CD4-positive, alpha-beta T cell treated with Interleukin-4 for 1 hour (primary cell): ENCODE results near the gene WSB1.
"Not testable (repeated sequence)": the region's sequence is repeated elsewhere in the genome, so short reads cannot be mapped to it uniquely, and the experiment has no call there.

ENCODE experiments used
- DNase-seq, 2 donors: peaks; one replicate each; pipeline ENCODE4 v3.0.0-alpha.2; 2020 to 2022

Gene WSB1

GRCh38 chr17:27293898-27294688 is at the start of gene WSB1:
Gene WSB1, plus strand, starts transcription at chr17:27294114. Its CDS starts 282 bp downstream, at chr17:27294396.
- peak; percentile 93 to 94 for DNase-seq

DNA sequence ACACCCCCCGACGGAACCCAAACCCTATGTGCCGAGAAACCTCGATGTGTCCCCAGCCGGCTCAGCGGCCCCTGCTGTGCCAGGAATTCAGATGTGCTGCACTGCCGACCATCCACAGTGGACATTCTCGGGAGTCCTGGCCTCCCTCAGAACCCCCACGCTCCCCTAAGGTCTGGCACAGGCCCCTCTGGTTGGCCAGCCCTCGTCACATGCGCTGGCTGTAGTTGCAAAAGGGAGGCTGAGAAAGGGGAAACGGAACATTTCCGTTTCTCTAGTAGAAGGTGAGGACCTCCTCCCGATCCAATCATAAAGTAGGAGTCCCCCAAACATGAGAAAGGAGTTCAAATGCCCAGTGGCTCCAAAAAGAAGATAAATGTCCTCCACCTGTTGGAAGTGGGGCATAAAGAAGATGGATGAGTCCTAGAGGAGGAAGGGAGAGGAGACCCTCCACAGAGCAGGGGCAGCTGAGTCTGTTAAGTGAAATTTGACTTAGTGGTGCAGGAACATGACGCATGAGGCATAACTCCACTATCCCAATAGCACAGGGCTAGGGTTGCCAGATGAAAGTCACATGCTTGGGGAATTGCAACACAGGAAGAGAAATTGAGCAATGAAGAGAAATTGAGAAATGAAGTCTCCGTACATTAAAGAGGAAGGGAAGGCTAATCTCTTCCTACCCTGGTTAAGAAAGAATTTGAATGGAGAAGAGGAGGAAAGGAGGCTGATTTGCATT is 49.3 kb upstream of the WSB1 start:
- peak; percentile 34 to 63 for DNase-seq

GRCh38 chr17:27245230-27245696 is 48.7 kb upstream of the WSB1 start:
- DNase-seq: peak; percentile 46 to 76

GRCh38 chr17:27246537-27246936 is 47.4 kb upstream of the WSB1 start:
- no peak for DNase-seq

DNA sequence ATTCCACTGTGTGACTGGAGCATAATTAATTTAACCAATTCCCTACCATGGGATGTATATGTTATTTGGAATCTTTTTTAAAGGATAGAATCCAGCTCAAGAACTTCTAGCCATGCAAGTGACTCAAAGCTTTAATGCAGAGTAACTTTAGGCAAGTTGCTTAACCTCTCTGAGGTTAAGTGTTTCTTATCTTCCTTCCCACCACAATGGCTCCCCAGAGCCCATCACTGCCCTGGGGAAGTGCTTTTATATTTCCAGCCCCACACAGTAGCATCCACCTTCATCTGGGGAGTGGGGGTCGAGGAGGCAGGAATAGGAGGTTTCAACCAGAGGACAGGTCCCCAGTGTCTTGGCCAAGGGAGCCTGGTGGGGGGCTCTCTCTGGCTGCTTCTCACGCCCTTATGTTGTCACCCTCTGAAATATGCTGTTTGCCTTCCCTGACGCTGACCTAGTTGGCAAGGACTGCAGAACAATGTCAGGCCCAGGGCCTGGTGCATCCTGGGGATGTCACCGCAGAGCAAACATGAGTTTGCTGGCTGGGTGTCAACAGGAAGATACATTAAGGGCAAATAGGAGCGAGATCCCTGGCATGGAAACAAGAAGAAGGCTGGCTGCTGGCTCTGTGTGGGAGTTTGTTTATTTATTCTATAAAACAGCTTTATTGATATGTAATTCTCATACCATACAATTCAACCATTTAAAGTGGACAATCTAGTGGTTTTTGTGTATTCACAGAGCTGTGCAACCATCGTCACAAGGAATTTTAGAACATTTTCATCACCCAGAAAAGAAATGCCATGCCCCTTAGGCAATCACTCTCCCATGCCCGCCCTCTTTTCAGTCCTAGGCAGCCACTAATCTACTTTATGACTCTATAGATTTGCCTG is 46.6 kb upstream of the WSB1 start:
- no peak for DNase-seq

- no peak for DNase-seq
Observed at GRCh38 chr17:27247958-27248342, 46.0 kb upstream of the WSB1 start.

GRCh38 chr17:27250791-27251190 is 43.1 kb upstream of the WSB1 start:
- DNase-seq: not testable (repeated sequence)

DNA sequence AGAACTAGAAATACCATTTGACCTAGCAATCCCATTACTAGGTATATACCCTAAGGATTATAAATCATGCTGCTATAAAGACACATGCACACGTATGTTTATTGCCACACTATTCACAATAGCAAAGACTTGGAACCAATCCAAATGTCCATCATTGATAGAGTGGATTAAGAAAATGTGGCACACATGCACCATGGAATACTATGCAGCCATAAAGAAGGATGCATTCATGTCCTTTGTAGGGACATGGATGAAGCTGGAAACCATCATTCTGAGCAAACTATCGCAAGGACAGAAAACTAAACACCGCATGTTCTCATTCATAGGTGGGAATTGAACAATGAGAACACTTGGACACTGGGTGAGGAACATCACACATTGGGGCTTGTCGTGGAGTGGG is 39.1 kb upstream of the WSB1 start:
- DNase-seq: not testable (repeated sequence)

- no peak for DNase-seq
Observed at GRCh38 chr17:27256225-27257030, 37.5 kb upstream of the WSB1 start.

DNA sequence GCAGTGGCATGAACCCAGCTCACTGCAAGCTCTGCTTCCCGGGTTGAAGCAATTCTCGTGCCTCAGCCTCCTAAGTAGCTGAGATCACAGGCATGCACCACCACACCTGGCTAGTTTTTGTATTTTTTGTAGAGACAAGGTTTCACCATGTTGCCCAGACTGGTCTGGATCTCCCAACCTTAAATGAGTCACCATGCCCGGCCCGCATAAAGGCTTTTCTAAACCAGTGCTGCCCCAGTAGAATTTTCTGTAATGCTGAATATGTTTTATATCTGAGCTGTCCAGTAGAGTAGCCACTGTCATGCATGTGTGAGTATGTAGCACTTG is 36.9 kb upstream of the WSB1 start:
- no peak for DNase-seq

GRCh38 chr17:27259356-27259755 is 34.6 kb upstream of the WSB1 start:
- no peak for DNase-seq

GRCh38 chr17:27263386-27263785 is 30.5 kb upstream of the WSB1 start:
- DNase-seq: no peak

- DNase-seq: no peak
Observed at GRCh38 chr17:27264068-27264812, 29.7 kb upstream of the WSB1 start.

- no peak for DNase-seq
Observed at GRCh38 chr17:27265333-27265732, 28.6 kb upstream of the WSB1 start.

DNA sequence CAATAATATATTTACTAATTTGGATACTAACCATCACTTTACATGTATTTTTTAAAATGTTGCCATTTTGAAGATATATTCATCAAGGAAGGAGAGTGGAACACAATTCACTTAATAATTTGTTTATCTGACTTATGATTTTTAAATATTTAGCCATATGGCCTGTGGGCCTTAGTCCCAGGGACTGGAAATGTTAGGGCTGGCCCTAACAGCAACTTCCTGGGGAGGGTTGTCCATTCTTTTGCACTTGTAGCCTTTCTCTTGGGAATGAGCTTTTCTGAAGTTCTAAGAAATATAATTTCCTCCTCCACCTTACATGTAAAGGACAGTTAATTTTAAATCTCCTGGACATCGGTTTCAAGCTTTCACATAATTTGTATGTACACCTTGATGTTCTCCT is 27.7 kb upstream of the WSB1 start:
- no peak for DNase-seq

GRCh38 chr17:27268394-27269085 is 25.4 kb upstream of the WSB1 start:
- no peak for DNase-seq

GRCh38 chr17:27269201-27269600 is 24.7 kb upstream of the WSB1 start:
- no peak for DNase-seq

DNA sequence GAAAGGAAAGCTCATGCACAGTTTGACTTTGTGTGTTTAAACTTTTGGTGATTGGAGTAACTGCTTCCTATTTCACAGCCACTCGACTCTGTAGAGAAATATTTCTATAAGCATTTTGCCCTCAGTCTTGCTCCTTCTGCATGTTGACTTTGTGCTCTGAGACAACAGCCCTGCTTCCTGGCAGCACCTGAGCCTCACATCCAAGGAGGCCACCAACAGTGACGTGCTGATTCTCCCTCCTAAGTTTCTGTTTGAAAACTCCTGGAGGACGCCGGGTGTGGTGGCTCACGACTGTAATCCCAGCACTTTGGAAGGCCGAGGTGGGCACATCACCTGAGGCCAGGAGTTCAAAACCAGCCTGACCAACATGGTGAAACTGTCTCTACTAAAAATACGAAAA is 23.9 kb upstream of the WSB1 start:
- DNase-seq: no peak

DNA sequence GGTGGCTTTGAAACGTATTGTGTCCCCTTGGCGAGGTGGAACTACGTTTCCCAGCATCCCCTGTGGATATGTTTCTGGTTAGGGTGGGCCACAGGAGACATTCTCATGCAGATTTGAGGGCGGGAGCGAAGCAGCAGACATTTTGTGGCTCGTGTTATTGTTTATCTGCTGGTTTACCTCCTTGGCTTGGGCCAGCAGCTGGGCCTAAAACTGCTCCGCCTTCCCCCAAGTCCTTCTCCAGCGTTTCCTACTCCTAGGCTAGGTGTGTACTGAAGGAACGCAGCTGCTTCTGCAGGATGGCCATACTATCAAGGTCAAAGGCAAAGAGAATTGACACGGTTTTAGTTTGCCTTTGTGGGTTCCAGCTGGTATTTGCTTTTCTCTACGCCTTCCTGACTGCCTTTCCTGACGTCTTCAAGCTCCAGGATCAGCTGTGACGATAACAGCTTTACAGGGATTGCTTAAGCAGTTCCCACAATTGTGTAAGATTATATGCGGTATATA is 17.2 kb upstream of the WSB1 start:
- no peak for DNase-seq

- not testable (repeated sequence) for DNase-seq
Observed at GRCh38 chr17:27279132-27279531, 14.8 kb upstream of the WSB1 start.

DNA sequence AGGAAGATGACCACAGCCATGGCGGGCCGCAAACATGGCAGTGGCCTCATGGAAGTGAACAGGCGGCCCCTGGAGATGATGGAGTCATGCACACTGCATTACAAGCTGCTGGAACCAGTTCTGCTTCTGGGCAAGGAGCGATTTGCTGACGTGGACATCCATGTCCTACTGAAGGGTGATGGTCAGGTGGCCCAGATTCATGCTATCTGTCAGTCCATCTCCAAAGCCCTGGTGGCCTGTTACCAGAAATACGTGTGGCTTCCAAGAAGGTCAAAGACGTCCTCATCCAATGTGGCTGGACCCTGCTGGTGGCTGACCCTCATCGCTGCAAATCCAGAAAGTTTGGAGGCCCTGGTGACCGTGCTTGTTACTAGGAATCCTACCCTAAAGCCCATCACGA is 13.4 kb upstream of the WSB1 start:
- no peak for DNase-seq
